Sigmoid colon (tissue), 4 donors: ENCODE measurements around the gene ZNF277.

ENCODE experiments used
- POLR2AphosphoS5 ChIP-seq, 4 donors: sonication (generic); formaldehyde crosslinking; IDR thresholded peaks; one replicate each; pipeline ENCODE4 v1.6.1; 2017; ENCODE audit warnings: antibody characterized with exemption in 4 of 4
- TF ChIP-seq, protein P1 (sequence below), 4 experiments: fragments of 450-650 bp in 3 of 4; fragments of 200-600 bp in 1 of 4; IDR thresholded peaks; one replicate each; pipeline ENCODE4 v1.5.1; 2016 to 2019; ENCODE audit warnings: antibody characterized with exemption in 4 of 4, mild to moderate bottlenecking in 3 of 4, moderate library complexity in 2 of 4

- TF ChIP-seq POLR2AphosphoS5 (IDR thresholded peaks at IDR 0.05), result no peak
- TF ChIP-seq, protein P1, sequence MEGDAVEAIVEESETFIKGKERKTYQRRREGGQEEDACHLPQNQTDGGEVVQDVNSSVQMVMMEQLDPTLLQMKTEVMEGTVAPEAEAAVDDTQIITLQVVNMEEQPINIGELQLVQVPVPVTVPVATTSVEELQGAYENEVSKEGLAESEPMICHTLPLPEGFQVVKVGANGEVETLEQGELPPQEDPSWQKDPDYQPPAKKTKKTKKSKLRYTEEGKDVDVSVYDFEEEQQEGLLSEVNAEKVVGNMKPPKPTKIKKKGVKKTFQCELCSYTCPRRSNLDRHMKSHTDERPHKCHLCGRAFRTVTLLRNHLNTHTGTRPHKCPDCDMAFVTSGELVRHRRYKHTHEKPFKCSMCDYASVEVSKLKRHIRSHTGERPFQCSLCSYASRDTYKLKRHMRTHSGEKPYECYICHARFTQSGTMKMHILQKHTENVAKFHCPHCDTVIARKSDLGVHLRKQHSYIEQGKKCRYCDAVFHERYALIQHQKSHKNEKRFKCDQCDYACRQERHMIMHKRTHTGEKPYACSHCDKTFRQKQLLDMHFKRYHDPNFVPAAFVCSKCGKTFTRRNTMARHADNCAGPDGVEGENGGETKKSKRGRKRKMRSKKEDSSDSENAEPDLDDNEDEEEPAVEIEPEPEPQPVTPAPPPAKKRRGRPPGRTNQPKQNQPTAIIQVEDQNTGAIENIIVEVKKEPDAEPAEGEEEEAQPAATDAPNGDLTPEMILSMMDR (IDR thresholded peaks at IDR 0.05), result no peak
Observed at GRCh38 chr7:112370436-112370835, 163.9 kb downstream of the ZNF277 start.
